Measurements from ENCODE around the gene PDZK1.
"Not testable (repeated sequence)": the region's sequence is repeated elsewhere in the genome, so short reads cannot be mapped to it uniquely, and the experiment has no call there.

Gene PDZK1

DNA sequence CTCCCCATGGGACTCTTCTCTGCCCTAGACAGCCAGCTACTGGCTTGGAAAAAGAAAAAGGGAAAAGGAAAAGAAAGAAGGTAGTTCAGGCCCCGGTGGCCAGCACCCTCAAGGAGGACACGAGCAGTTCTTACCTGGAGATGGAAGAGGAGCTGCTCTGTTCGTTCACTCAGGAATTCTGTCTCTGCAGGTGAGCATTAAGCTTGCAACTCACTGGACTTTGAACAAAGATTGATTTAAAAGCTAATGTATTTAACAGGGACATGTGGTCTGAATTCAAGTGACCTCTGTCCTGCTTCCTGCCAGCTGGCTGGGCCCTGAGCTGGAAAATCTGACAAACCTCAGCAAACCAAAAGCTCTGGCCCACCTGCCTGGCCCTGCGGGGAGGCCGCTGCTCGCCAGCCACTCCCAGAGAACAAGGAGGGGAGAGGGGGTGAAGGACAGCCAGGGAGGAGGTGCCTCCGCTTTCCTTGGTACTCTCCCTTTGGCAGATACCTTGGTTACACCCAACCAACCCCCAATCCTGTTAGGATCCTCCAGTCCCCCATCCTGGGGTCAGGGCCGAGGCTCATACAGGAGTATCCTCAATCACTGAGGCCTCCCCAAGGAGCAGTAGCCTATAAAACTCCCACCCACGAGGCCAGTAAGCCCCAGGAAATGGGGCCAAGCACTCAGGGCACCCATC lies at the start of gene PDZK1:
Gene PDZK1 (minus strand): TSS at position 186 of the 685 bp plus-strand sequence. CDS start 19,347 bp downstream, outside the sequence.
- no peak for DNase-seq

DNA sequence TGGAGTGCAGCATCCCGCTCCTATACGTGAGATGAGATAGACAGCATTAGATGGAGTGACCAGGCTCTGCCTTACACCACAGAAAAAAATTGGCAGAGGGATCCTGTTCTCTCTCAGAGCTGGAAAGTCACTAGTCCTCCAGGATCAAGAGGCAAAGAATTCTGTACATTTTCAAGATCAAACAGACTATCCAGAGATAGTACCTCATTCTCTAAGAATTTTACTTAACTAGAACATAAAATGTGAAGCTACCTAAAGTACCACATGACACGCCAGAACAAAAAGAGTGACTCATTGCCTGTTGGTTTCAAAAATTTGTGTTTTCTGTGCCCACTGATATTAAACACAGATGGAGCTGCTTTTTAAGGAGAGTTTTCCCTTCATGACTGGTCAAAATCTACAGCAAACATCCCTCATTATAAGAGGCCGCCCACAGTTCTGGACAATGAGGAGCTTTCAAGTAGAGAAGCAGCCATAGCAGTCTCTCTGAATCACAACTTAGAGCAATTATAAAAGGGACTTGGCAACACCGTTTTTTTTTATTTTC lies 44.4 kb upstream of the PDZK1 start:
- no peak for DNase-seq

DNA sequence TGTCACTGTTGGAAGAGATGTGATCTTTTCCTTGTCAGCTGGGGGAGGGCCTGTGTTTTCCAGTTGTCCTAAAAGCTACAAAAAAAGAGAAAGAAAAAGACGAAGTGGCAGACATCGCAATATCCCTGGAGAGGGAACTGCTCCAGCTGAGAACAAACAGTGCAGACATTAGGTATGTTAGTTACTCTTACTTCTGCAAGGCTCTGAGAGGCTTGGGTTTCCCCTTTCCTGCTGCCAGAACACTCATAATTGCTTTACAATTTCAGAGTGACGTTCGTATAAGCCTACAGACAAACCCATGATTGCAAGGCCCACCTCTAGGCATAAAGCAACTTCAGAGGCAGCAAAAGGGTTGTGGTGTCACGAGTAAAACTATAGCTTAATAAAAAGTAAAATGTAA lies 43.3 kb upstream of the PDZK1 start:
- DNase-seq = no peak

DNA sequence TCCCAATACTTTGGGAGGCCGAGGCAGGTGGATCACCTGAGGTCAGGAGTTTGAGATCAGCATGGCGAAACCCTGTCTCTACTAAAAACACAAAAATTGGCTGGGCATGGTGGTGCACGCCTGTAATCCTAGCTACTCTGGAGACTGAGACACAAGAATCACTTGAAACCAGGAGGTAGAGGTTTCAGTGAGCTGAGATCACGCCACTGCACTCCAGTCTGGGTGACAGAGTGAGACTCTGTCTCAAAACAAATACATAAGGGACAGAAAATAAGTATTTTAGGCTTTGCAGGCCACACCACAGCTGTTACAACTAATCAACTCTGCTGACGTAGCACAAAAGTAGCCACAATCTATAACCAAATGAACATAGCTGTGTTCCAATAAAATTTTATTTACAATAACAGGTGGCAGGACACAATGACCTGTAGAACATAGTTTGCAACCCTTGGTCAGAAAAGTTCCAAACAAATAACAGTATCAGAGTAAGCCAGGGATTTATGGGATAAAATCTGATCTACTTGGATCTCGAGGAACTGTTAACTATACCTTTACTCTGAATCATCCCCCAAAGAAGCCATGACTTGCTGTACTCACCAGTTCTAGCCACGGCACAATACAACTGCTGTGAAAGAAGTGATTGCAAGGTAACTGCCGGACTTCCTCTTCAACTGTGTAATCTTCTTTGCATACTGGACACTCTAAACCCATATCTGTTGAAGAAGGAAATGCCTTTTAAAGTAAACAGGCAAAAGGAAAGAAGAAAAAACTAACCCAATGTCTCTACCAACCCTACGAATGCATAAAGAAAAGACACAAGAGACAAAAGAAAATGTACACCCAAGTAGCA lies 40.5 kb upstream of the PDZK1 start:
- no peak for DNase-seq

DNA sequence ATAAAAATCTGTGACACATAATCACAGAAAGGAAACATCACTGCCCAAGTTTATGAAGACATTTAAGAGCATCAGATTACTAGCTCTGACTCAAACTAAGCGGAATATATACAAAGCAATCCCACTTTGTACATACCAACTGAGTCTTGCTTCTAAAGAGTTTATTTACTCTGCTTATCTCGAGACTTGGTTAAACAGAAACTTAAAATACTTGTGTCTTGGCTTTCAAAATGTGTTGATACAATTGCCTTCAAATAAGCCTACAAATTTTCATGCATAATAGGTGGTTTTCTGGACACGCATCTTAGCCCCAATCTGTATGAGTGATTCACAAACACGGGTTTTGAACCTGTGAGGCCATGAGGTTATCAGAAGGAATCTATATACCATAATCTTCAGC lies 33.1 kb upstream of the PDZK1 start:
- no peak for DNase-seq

DNA sequence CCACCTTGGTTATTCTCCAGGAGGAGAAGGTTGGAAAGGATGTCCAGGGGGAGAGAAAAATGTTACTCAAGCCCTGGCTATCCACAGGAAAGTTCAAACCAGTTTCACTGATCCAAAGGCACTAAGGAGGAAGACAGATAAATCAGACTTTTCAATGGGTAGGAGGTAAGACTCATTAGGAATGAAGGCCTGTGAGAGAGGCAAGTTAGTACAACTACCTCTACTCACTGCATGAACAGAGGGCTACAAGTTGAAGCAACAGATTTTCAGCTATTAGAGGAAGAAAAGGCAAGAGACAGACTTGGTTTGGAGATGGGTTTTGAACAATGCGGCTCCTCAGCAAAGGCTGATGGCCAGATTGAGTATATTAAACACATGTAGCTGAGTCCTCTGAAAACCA lies 29.0 kb upstream of the PDZK1 start:
- DNase-seq = no peak

DNA sequence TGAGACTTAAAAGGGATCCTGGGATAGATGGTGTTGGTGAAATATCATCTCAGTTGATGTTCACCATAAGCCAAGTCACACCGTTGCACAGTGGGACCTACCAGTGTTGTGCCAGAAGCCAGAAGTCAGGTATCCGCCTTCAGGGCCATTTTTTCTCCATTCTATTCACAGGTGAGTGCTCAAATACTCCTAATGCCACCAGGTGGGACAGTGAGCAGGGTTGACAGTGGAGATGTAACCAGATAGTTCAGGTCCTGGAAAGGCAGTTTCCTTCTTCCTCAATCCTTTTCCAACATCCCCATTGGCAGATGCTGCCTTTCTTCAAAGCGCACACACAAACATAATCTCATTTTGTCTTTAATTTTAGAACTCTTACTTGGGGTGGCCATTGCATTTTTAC lies 23.7 kb upstream of the PDZK1 start:
- DNase-seq = no peak

DNA sequence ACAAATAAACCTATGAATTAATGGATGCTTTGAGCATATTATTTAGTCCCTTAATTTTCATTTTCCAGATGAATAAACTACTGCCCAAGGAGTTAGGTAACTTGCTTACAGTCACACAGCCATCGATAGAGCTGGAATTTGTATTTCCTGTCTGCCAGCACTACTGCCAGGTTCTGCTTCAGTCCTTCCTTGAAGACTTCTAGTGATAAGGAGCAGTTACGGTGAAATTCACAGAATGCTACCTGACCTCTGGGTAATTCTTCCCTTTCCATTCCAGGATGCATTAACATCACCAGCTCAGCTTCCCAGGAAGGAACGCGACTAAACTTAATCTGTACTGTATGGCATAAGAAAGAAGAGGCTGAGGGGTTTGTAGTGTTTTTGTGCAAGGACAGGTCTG lies 23.3 kb upstream of the PDZK1 start:
- DNase-seq = no peak

DNA sequence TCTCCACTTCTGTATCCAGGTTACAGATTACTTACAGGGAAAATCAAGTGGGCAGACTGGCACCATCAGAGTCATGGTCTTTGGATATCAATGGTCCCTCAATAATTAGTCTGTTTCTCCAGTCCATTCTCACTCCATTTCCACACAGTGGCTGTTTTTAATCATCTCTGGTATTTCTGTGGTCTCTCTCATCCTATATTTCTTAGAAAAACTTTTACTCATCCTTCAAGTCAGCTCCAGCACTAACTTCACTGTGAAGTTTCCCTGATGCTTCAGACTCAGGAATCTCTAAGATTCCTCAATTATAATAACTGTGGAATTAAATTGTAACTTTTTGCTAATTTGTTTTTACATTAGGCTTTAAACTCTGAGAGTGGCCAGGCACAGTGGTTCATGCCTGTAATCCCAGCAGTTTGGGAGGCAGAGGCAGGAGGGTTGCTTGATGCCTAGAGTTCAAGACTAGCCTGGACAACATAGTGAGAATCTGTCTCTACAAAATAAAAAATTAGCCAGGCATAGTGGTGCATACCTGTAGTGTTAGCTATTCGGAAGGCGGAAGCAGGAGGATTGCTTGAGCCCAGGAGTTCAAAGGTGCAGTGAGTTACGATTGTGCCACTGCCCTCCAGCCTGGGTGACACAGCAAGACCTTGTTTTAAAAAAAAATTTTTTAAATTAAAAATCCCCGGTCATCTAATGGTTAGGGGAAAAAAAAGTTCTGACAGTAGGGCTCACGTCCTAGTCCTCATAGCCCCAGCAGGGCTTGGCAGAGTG lies 22.7 kb upstream of the PDZK1 start:
- no peak for DNase-seq

DNA sequence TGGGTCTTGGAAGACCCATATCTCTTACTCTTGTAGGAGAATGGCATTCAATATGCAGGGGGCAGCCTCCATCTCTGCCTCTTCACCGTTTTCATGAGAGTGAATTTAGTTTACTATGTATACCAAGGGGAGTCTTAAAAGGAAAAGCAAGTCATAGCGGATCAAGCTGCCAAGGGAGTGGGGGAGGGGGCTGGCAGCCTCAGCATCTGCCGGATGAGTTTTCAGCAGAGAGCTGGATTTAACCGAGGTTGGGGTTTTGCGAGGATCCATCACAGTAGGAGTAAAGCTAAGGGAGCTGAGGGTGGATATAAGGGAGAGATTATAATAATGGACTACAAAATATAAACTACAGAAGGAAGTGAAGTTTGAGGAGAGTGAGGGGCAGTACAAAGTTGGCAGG lies 22.0 kb upstream of the PDZK1 start:
- no peak for DNase-seq

DNA sequence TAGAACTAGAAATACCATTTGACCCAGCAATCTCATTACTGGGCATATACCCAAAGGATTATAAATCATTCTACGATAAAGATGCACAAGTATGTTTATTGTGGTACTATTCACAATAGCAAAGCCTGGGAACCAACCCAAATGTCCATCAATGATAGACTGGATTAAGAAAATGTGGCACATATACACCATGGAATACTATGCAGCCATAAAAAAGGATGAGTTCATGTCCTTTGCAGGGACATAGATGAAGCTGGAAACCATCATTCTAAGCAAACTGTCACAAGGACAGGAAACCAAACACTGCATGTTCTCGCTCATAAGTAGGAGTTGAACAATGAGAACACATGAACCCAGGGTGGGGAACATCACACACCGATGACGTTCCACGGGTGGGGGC lies 19.0 kb upstream of the PDZK1 start:
- DNase-seq = not testable (repeated sequence)

DNA sequence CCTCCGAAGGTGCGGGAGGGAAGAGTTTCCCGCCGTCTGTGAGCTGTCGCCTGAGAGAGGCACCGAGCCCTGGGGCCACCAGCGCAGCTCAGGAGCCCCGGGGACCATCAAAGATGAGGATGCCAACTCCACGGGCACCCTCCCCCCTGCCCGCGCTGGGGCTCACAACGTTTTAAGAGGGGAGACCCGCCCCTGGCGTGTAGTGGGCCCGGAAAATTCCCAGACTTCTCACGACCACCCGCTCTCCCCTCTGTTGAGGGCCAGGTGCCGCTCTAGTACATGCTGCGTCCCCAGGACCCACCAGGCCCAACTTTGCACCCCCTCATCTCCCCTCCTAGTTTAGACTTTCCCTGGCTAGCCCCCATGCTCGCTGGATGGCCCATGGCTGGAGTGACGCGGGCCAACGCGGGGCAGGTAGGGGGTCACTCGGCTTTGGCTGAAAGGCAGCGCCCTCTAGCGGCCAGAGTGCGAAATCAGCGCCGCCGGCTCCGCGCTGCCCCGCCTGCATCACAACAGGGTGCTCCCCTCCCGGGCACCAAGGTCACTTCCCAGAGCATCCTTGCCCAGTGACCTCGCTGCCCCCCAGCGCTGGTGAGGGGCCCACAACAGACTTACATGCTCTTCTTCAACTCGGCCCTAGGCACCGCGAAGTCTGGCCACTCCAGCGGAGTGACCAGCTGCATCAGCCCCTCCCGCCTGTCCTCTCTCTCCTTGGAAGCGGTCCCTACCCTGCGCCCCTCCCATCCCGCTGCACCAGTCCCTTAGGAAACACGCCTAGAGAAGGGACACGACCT lies 13.9 kb upstream of the PDZK1 start:
- DNase-seq = peak; percentile 70

DNA sequence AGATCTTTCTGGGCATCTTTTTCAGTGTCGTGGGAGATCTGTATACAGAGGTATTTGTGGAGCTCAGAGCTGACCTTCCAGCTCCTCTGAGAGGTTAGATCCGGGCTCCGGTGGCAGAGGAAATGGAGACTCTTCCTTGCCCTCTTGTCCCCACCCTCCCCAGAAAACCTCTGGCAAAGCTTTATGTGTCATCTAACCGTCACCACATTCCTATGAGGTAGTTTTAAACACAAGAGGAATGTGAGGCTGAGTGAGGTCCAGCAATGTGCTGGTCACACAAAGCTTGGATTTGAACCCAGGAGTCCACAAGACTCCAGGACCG lies 13.3 kb upstream of the PDZK1 start:
- DNase-seq = no peak

DNA sequence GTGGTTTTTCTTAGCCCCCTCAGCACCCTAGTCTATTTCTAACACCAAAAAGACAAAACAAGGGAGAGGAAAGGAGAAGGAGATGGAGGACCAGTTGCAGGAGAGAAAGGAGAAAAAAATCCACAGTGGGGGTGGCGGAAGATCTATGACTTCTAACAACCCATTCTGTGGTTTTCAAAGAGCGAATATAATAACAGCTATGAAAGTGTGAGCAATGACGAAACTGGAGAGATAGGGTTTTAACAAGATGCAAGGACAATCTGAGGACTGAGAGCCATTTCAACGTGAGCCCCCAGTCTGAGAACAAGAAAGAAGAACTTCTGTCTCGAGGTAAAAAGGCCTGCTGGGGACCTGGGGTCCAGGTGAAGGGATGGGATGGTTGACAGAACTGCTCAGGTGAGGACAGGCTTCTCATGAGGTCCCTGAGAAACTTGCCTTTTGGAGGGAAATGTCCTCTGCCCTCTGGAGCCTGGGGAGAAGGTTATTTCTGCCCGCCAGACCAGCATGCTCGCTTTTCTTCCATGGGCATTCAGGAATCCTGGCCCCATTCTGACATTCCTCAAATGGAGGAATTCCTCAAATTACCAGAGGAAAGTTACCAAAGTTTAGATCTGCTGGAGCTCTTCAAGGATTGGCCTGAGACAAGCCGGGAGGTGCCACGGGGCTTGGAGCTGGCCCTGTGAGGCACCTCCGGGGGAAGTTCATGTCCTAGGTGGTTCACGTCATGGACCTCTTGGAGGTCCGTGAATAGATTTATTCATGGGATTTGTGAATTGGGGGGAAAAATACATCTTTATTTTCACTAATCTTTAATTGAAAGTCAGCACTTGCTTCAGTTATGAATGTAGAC lies 12.3 kb upstream of the PDZK1 start, which contains the start of gene CD160:
Gene CD160 (plus strand): TSS at position 270 of the 850 bp plus-strand sequence. CDS start 8,829 bp downstream, outside the sequence.
- DNase-seq = no peak

DNA sequence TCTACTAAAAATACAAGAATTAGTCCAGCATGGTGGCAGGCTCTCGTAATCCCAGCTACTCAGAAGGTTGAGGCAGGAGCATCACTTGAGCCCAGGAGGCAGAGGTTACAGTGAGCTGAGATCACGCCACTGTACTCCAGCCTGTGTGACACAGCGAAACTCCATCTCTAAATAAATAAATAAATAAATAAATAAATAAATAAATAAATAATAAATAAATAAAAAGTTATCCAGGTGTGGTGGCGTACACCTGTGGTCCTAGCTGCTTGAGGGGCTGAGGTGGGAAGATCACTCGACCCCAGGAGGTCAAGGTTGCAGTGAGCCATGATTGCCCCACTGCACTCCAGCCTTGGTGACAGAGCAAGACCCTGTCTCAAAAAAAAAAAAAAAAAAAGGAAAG lies 11.3 kb upstream of the PDZK1 start:
- DNase-seq = not testable (repeated sequence)

DNA sequence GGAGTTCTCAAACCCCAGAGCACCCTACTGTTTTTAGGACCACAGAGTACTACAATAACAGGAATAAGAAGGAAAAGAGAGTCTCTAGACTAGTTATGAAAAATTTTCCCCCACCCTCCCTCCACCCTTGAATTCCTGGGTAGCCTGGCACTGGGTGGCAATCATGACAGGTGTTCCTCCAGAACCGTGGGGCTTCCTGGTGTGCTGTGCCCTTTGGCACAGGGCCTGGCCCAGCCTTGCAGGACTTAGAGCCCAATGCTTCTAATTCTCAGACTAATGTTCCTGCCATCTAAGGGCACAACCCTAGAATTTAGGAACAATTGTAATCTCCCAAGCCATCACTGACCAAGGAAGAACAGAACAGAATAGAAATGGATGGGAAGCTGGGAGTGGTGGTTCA lies 10.7 kb upstream of the PDZK1 start:
- DNase-seq = no peak

DNA sequence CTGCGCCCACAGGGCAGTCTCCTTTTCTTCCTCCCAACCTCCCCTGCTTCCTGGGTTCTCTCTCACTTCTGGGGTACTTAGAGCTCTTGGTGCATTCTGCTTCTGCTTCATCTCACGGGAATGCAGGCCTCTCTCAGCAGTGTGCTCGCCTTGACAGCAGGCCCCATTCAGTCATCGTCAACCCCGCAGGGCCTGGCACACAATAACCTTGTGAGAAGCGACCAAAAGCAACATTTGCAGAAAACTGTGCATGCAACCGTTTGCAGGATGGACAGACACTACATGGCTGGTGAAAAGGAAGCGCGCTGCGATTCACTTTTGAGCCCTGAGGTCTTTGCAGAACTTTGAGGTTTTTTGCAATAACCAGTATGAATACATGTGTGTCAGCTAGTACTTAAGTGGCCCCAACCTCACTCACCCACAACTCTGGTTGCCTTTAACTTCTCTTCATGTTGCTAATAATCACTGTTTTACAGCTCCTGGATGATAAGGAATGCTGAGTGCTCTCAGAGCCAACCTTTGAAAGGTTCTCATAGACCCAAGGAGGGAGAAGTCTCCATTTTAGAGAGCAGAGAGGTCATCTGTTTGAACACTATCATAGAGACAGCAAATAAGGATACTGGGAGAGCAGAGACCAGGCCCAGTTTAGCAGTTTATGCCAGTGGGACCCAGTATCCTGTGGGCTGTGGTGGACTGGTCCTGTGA lies 9.6 kb upstream of the PDZK1 start:
- DNase-seq = no peak

DNA sequence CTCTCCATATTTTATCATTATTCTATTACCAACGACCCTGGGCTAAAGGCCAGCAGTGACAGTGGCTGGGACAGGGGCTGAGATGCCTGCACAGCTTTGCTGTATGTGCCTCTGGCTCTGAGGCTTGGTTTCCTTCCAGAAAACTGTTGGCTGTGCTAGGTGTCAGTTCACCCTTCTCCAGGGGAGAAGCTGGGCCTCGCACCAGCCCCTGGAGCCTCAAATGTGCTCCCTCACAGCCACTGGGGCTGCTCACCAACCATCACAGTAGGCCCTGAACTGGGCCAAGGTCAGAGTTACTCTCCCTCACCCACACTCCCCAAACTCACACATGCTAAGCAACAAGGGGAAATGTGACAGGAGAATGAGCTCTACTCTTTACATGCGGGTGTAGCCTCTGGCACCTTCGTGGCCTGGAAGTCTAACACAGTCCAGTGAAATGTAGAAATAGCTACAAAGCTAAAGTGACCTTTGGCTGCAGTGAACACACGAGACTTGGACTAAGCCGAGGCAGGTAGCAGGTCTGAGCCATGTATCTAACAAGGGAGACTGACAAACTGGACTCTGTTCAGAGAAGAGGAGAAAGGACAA lies 7.5 kb upstream of the PDZK1 start:
- DNase-seq = no peak

DNA sequence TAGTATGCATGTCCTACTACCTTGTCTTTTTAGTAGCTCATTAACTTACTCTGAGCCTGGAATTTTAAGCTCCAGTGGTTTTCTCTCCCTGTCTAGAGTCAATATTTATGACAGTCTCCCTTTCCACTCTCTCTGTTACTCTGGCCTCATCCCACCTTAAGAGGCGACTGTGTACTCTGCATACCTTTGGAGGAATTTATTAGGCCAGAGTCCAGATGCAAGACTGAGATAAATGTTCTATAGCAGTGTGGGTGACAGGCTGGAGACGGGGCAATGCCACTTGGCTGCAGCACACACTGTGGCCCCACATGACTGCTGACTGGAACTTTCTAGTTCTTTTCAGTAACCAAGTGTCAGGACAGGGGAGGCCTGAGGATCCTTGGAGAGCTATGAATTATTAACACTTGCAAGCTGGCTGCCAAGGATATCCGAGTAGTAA lies 4.1 kb upstream of the PDZK1 start:
- DNase-seq = no peak

DNA sequence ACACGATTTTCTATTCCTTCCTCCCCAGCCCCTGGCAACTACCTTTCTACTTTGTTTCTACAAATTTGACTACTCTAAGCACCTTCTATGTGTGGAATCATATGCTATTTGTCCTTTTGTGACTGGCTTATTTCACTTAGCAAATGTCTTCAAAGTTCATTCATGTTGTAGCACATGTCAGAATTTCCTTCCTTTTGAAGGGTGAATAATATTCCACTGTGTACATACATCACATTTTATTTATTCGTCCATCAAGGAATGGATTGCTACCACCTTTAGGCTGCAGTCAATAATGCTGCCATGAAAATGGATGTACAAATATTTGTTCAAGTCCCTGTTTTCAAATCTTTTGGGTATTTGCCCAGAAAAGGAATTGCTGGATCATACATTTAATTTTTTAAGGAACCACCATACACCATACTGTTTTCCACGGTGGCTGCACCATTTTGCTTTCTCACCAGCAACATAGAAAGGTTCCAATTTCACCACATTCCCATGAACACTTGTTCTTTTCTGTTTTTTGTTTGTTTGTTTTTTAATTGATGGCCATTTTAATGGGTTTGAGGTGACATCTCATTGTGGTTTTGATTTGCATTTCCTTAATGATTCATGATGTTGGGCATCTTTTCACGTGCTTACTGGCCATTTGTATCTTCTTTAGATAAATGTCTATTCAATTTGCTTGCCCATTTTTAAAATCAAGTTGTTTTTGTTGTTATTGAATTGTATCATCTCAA lies 3.3 kb upstream of the PDZK1 start:
- DNase-seq = no peak

Measured in stimulated activated CD4-positive, alpha-beta T cell treated with anti-CD3 and anti-CD28 coated beads, Interleukin-12 subunit alpha, Interleukin-12 subunit beta, amount 100 ng/mL, for 4 hours (primary cell).